Ascending aorta (tissue), 2 donors: ENCODE measurements around the gene UGT1A10. TPM values are rescaled to one million over a fixed set of nuclear protein-coding genes. Genes with fewer than 3 reads are reported as not detected.
"Not testable (repeated sequence)": the region's sequence is repeated elsewhere in the genome, so short reads cannot be mapped to it uniquely, and the experiment has no call there.

Experiments
- DNase-seq, 2 donors: peaks; one replicate each; pipeline ENCODE4 v3.0.0-alpha.2; 2019; ENCODE audit warnings: low spot score in 2 of 2
- H3K27ac ChIP-seq, 2 donors: fragments of 200-600 bp; sonication (generic); one replicate each; pipeline ENCODE4 v1.5.1; 2016 to 2017; ENCODE audit warnings: mild to moderate bottlenecking in 1 of 2
- H3K27me3 ChIP-seq: fragments of 200-600 bp; sonication (generic); one replicate; pipeline ENCODE4 v1.5.1; 2017
- H3K36me3 ChIP-seq, 2 donors: fragments of 200-600 bp; sonication (generic); one replicate each; pipeline ENCODE4 v1.5.1; 2016
- H3K4me1 ChIP-seq, 2 donors: fragments of 200-600 bp; sonication (generic); one replicate each; pipeline ENCODE4 v1.5.1; 2016 to 2017; ENCODE audit warnings: mild to moderate bottlenecking in 1 of 2
- H3K4me3 ChIP-seq, 2 donors: fragments of 200-600 bp; sonication (generic); one replicate each; pipeline ENCODE4 v1.5.1; 2016 to 2017; ENCODE audit warnings: mild to moderate bottlenecking in 1 of 2
- H3K9me3 ChIP-seq, 2 donors: fragments of 200-600 bp; sonication (generic); one replicate each; pipeline ENCODE4 v1.5.1; 2016
- CTCF ChIP-seq, 3 experiments: fragments of 200-600 bp in 2 of 3; fragments of 450-650 bp in 1 of 3; sonication (generic) in 2 of 3; IDR thresholded peaks; one replicate each; pipeline ENCODE4 v1.5.1; 2016 to 2019; ENCODE audit warnings: antibody characterized with exemption in 3 of 3, mild to moderate bottlenecking in 1 of 3, moderate library complexity in 1 of 3
- intact Hi-C: fragments of 100-400 bp; cut with DNase I; formaldehyde crosslinking; loops from one replicate; pipeline ENCODE4 v1.15.1; 2023
- total RNA-seq: library from RNA; depleted of rRNA; stranded (reverse); fragments of >200 nt; gene quantifications from one replicate; pipeline ENCODE4 v1.1.0, GENCODE V29; 2016

UGT1A10 gene
- total RNA-seq, 1 donor from 2014 or later = not detected

- H3K4me3 ChIP-seq = no peak overlapping the region
- no peak for TF ChIP-seq CTCF (IDR thresholded peaks at IDR 0.05)
- no peak overlapping the region for H3K27ac ChIP-seq
- no peaks in the 10 kb centered on the region for H3K36me3 ChIP-seq
- H3K4me1 ChIP-seq = no peaks in the 10 kb centered on the region
- H3K9me3 ChIP-seq = no peaks in the 10 kb centered on the region
- no peak for DNase-seq
- intact Hi-C loops = loop anchor here (5.0 kb wide), 1 partner anchor 267 kb away; no protein-coding TSS in a partner anchor
- no peaks in the 10 kb centered on the region for H3K27me3 ChIP-seq
Measured at GRCh38 chr2:233714121-233714520, 77.9 kb downstream of the UGT1A10 start.

- no peaks in the 10 kb centered on the region for H3K27me3 ChIP-seq
- DNase-seq = no peak
- no peak for TF ChIP-seq CTCF (IDR thresholded peaks at IDR 0.05)
- H3K4me3 ChIP-seq = no peak within 1 kb of the TSS
- intact Hi-C loops = no loop called here
- no peaks in the 10 kb centered on the region for H3K36me3 ChIP-seq
- no peaks in the 10 kb centered on the region for H3K4me1 ChIP-seq
- no peaks in the 10 kb centered on the region for H3K9me3 ChIP-seq
- no peak within 1 kb of the TSS for H3K27ac ChIP-seq
Measured at GRCh38 chr2:233718552-233718951, 82.3 kb downstream of the UGT1A10 start, which contains the start of gene UGT1A4. TSS of gene UGT1A4 (plus strand) at chr2:233718736. CDS start at chr2:233718821, 85 bp downstream.

GRCh38 chr2:233728723-233729301 is 92.6 kb downstream of the UGT1A10 start, which contains the start of gene UGT1A3:
TSS of gene UGT1A3 (plus strand) at chr2:233729042. CDS start at chr2:233729127, 85 bp downstream.
- intact Hi-C loops = no loop called here
- Histone ChIP-seq H3K4me3 (no peak within 1 kb of the TSS), H3K4me1 (no peaks in the 10 kb centered on the region), H3K9me3 (no peaks in the 10 kb centered on the region), H3K27ac (no peak within 1 kb of the TSS), H3K36me3 (no peaks in the 10 kb centered on the region), H3K27me3 (no peaks in the 10 kb centered on the region)
- no peak for DNase-seq
- no peak for TF ChIP-seq CTCF (IDR thresholded peaks at IDR 0.05)

- H3K9me3 ChIP-seq, H3K27ac ChIP-seq, H3K27me3 ChIP-seq, intact Hi-C loops, H3K36me3 ChIP-seq, H3K4me3 ChIP-seq, DNase-seq, H3K4me1 ChIP-seq: not testable (repeated sequence)
Measured at GRCh38 chr2:233736868-233737653, 100.8 kb downstream of the UGT1A10 start.

- no peak for DNase-seq
- no peaks in the 10 kb centered on the region for H3K27me3 ChIP-seq
- intact Hi-C loops = no loop called here
- no peak overlapping the region for H3K4me3 ChIP-seq
- TF ChIP-seq CTCF (IDR thresholded peaks at IDR 0.05) = no peak
- no peaks in the 10 kb centered on the region for H3K4me1 ChIP-seq
- no peak overlapping the region for H3K27ac ChIP-seq
- H3K9me3 ChIP-seq = no peaks in the 10 kb centered on the region
- no peaks in the 10 kb centered on the region for H3K36me3 ChIP-seq
Measured at GRCh38 chr2:233740870-233741269, 104.6 kb downstream of the UGT1A10 start.
